A549 (cell line): ENCODE results near the gene PARD3B.

ENCODE experiments used
- CHD2 ChIP-seq: fragments of 150-350 bp; IDR thresholded peaks from 2 replicates; pipeline ENCODE4 v1.6.1; 2014; ENCODE audit warnings: low read length; ENCODE audit not compliant: partially characterized antibody
- CTCF ChIP-seq: fragments of >200 bp; sonication (Bioruptor Twin); formaldehyde crosslinking; IDR thresholded peaks from 3 replicates; pipeline ENCODE4 v1.5.1; 2016
- ELK1 ChIP-seq: fragments of 150-350 bp; IDR thresholded peaks from 2 replicates; pipeline ENCODE4 v1.6.1; 2014; ENCODE audit warnings: low read depth, mild to moderate bottlenecking, low read length
- HDAC2 ChIP-seq: fragments of 200-600 bp; sonication (generic); IDR thresholded peaks from 2 replicates; pipeline ENCODE4 v1.6.1; 2016
- MAFK ChIP-seq: fragments of 450-650 bp; IDR thresholded peaks from 2 replicates; pipeline ENCODE4 v1.6.1; 2014; ENCODE audit not compliant: partially characterized antibody
- MAZ ChIP-seq: fragments of 150-350 bp; IDR thresholded peaks from 2 replicates; pipeline ENCODE4 v1.6.1; 2014; ENCODE audit warnings: antibody characterized with exemption, low read depth, low read length, borderline replicate concordance
- POLR2A ChIP-seq: IDR thresholded peaks from 2 replicates; pipeline ENCODE4 v1.6.1; 2012; ENCODE audit warnings: mild to moderate bottlenecking, low read length
- RAD21 ChIP-seq, 2 experiments: fragments of >200 bp in 1 of 2; sonication (Bioruptor Twin) in 1 of 2; formaldehyde crosslinking in 1 of 2; IDR thresholded peaks in 1 of 2; conservative IDR thresholded peaks in 1 of 2; 2 replicates in 1 of 2; 3 replicates in 1 of 2; pipeline ENCODE4 v1.6.1; 2012 to 2018; ENCODE audit warnings: inconsistent platforms in 1 of 2
- SREBF2 ChIP-seq: fragments of 450-650 bp; IDR thresholded peaks from 2 replicates; pipeline ENCODE4 v1.6.1; 2014; ENCODE audit warnings: mild to moderate bottlenecking, moderate library complexity
- ZC3H11A ChIP-seq: fragments of 450-650 bp; IDR thresholded peaks from 2 replicates; pipeline ENCODE4 v1.6.1; 2014; ENCODE audit warnings: antibody characterized with exemption, mild to moderate bottlenecking
- TF ChIP-seq, protein P1 (sequence below): fragments of 200-600 bp; sonication (generic); IDR thresholded peaks from 2 replicates; pipeline ENCODE4 v1.6.1; 2016; ENCODE audit warnings: antibody characterized with exemption, mild to moderate bottlenecking, moderate library complexity
- TF ChIP-seq, protein P2 (sequence below): fragments of 450-650 bp; IDR thresholded peaks from 2 replicates; pipeline ENCODE4 v1.6.1; 2014; ENCODE audit warnings: antibody characterized with exemption

- TF ChIP-seq CTCF (no peak), POLR2A (no peak), MAZ (no peak), ELK1 (no peak), CHD2 (no peak), MAFK (no peak), HDAC2 (no peak), SREBF2 (no peak), ZC3H11A (no peak), RAD21 (conservative IDR thresholded peaks at IDR 0.05 in 1 of 2, IDR thresholded peaks at IDR 0.05 in 1 of 2) (no peak)
- TF ChIP-seq, protein P1, sequence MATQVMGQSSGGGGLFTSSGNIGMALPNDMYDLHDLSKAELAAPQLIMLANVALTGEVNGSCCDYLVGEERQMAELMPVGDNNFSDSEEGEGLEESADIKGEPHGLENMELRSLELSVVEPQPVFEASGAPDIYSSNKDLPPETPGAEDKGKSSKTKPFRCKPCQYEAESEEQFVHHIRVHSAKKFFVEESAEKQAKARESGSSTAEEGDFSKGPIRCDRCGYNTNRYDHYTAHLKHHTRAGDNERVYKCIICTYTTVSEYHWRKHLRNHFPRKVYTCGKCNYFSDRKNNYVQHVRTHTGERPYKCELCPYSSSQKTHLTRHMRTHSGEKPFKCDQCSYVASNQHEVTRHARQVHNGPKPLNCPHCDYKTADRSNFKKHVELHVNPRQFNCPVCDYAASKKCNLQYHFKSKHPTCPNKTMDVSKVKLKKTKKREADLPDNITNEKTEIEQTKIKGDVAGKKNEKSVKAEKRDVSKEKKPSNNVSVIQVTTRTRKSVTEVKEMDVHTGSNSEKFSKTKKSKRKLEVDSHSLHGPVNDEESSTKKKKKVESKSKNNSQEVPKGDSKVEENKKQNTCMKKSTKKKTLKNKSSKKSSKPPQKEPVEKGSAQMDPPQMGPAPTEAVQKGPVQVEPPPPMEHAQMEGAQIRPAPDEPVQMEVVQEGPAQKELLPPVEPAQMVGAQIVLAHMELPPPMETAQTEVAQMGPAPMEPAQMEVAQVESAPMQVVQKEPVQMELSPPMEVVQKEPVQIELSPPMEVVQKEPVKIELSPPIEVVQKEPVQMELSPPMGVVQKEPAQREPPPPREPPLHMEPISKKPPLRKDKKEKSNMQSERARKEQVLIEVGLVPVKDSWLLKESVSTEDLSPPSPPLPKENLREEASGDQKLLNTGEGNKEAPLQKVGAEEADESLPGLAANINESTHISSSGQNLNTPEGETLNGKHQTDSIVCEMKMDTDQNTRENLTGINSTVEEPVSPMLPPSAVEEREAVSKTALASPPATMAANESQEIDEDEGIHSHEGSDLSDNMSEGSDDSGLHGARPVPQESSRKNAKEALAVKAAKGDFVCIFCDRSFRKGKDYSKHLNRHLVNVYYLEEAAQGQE = no peak
- TF ChIP-seq, protein P2, sequence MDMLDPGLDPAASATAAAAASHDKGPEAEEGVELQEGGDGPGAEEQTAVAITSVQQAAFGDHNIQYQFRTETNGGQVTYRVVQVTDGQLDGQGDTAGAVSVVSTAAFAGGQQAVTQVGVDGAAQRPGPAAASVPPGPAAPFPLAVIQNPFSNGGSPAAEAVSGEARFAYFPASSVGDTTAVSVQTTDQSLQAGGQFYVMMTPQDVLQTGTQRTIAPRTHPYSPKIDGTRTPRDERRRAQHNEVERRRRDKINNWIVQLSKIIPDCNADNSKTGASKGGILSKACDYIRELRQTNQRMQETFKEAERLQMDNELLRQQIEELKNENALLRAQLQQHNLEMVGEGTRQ = no peak
These were observed 856.2 kb downstream of the PARD3B start for GRCh38 chr2:205401511-205401910.
